B cell (primary cell): Measurements from ENCODE around the gene AFTPH. TPM values are rescaled to one million over a fixed set of nuclear protein-coding genes. Genes with fewer than 3 reads are reported as not detected.

ENCODE experiments used
- ATAC-seq: fragments of 200-7000 bp; cut with Tn5 transposase; one replicate; pipeline ENCODE4 v1.10.0; 2021; ENCODE audit warnings: low read depth, mild to moderate bottlenecking, moderate number of reproducible peaks, moderate library complexity
- CTCF ChIA-PET: fragments of 350-600 bp; sonication (Branson Sonifier 250); formaldehyde crosslinking; loops from one replicate; lab custom pipeline; 2021; ENCODE audit warnings: antibody characterized with exemption, inconsistent platforms; lab: Charles Lee
- POLR2A ChIA-PET: fragments of 350-600 bp; sonication (Branson Sonifier 250); formaldehyde crosslinking; loops from one replicate; lab custom pipeline; 2021; ENCODE audit warnings: antibody characterized with exemption; lab: Charles Lee
- DNase-seq: peaks from one replicate; pipeline ENCODE4 v3.0.0; 2013
- H2AFZ ChIP-seq: 2 replicates; pipeline ENCODE4 v1.6.1; 2012; ENCODE audit warnings: mild to moderate bottlenecking, low read depth, low read length; ENCODE audit not compliant: insufficient read depth, poor library complexity, severe bottlenecking
- H3K27ac ChIP-seq, 2 donors: 1 replicate in 1 of 2; 2 replicates in 1 of 2; pipeline ENCODE4 v1.5.1; 2012 to 2013; ENCODE audit warnings: low read length in 2 of 2, mild to moderate bottlenecking in 2 of 2, moderate library complexity in 1 of 2
- H3K27me3 ChIP-seq, 4 experiments: fragments of 200-600 bp in 1 of 4; sonication (generic) in 1 of 4; replicated peaks in 1 of 4; 1 replicate in 2 of 4; 2 replicates in 2 of 4; pipeline versions ENCODE4 v1.6.1 to v1.7.0; 2013 to 2016; ENCODE audit warnings: low read length in 3 of 4, mild to moderate bottlenecking in 2 of 4, mixed read lengths in 1 of 4, moderate library complexity in 1 of 4; ENCODE audit not compliant: insufficient read depth in 4 of 4, control insufficient read depth in 3 of 4; ENCODE audit errors: control extremely low read depth in 1 of 4
- H3K36me3 ChIP-seq, 2 experiments: replicated peaks in 1 of 2; 1 replicate in 1 of 2; 2 replicates in 1 of 2; pipeline versions ENCODE4 v1.6.1 to v1.7.1; 2013; ENCODE audit warnings: low read length in 1 of 2; ENCODE audit not compliant: insufficient read depth in 2 of 2, control insufficient read depth in 1 of 2; ENCODE audit errors: control extremely low read depth in 1 of 2, extremely low read depth in 1 of 2
- H3K4me1 ChIP-seq, 2 donors: fragments of 200-600 bp in 1 of 2; sonication (generic) in 1 of 2; 1 replicate in 1 of 2; 2 replicates in 1 of 2; pipeline versions ENCODE4 v1.5.1 to v1.6.1; 2013 to 2017; ENCODE audit warnings: low read length in 2 of 2; ENCODE audit not compliant: control insufficient read depth in 2 of 2, insufficient read depth in 2 of 2
- H3K4me2 ChIP-seq: replicated peaks from 2 replicates; pipeline ENCODE3; 2012; ENCODE audit warnings: mild to moderate bottlenecking, low read depth, low read length; ENCODE audit not compliant: poor library complexity, severe bottlenecking
- H3K4me3 ChIP-seq, 5 experiments: fragments of 200-600 bp in 1 of 5; sonication (generic) in 1 of 5; 1 replicate in 3 of 5; 2 replicates in 2 of 5; pipeline versions ENCODE4 v1.5.1 to v1.7.0; 2011 to 2016; ENCODE audit warnings: low read length in 4 of 5, mild to moderate bottlenecking in 4 of 5, low read depth in 2 of 5, control low read depth in 1 of 5, moderate library complexity in 1 of 5; ENCODE audit not compliant: insufficient read depth in 1 of 5; ENCODE audit errors: control extremely low read depth in 1 of 5, extremely low read depth in 1 of 5
- H3K79me2 ChIP-seq: fragments of 200-600 bp; sonication (generic); one replicate; pipeline ENCODE4 v1.6.0; 2016; ENCODE audit warnings: low read length; ENCODE audit not compliant: control insufficient read depth, insufficient read depth
- H3K9ac ChIP-seq: fragments of 200-600 bp; sonication (generic); 2 replicates; pipeline ENCODE4 v1.6.1; 2017; ENCODE audit warnings: mild to moderate bottlenecking, low read length, moderate library complexity
- H3K9me3 ChIP-seq, 3 donors: one replicate each; pipeline versions ENCODE4 v1.6.1 to v1.7.1; 2013; ENCODE audit warnings: low read length in 2 of 3; ENCODE audit not compliant: control insufficient read depth in 2 of 3, insufficient read depth in 1 of 3; ENCODE audit errors: control extremely low read depth in 1 of 3
- H4K20me1 ChIP-seq: 2 replicates; pipeline ENCODE4 v1.6.0; 2012; ENCODE audit warnings: mild to moderate bottlenecking, low read length; ENCODE audit not compliant: insufficient read depth, control insufficient read depth, poor library complexity, severe bottlenecking
- H3K27ac Mint-ChIP-seq: one replicate; pipeline ENCODE4 v1.8.0; 2021; ENCODE audit warnings: mixed read lengths
- H3K27me3 Mint-ChIP-seq: one replicate; pipeline ENCODE4 v1.8.0; 2021; ENCODE audit warnings: mixed read lengths
- H3K4me1 Mint-ChIP-seq: one replicate; pipeline ENCODE4 v1.8.0; 2021; ENCODE audit warnings: mixed read lengths
- H3K4me3 Mint-ChIP-seq: one replicate; pipeline ENCODE4 v1.8.0; 2021; ENCODE audit warnings: mixed read lengths
- H3K9me3 Mint-ChIP-seq: one replicate; pipeline ENCODE4 v1.8.0; 2022; ENCODE audit warnings: mixed read lengths; ENCODE audit not compliant: insufficient read depth
- EZH2 ChIP-seq: IDR thresholded peaks from 2 replicates; pipeline ENCODE4 v1.6.1; 2012; ENCODE audit warnings: borderline replicate concordance, low read depth, mild to moderate bottlenecking, moderate library complexity, low read length; ENCODE audit not compliant: insufficient read depth, poor library complexity, severe bottlenecking
- WGBS: methylation state at CpG from one replicate; pipeline ENCODE4 v1.1.5; 2013; ENCODE audit warnings: missing lambda C conversion rate; ENCODE audit not compliant: insufficient coverage; 5-methylcytosine and 5-hydroxymethylcytosine counted together
- intact Hi-C: fragments of 100-400 bp; cut with micrococcal nuclease; formaldehyde crosslinking; loops from one replicate; pipeline ENCODE4 v1.10.0; 2022
- polyA plus RNA-seq: library from polyadenylated mRNA; depleted of rRNA; stranded (reverse); fragments of >200 nt; gene quantifications from 2 replicates; pipeline ENCODE4 v1.2.3, GENCODE V29; 2012
- total RNA-seq, 2 donors: library from RNA; stranded (reverse); fragments of 120-200 nt in 1 of 2; gene quantifications; 1 replicate in 1 of 2; 2 replicates in 1 of 2; pipeline versions ENCODE4 v1.2.3 to v1.2.4, GENCODE V29; 2013 to 2022
- TF ChIP-seq, protein P1 (sequence below): fragments of 200-600 bp; IDR thresholded peaks from one replicate; pipeline ENCODE4 v1.8.0; 2022; ENCODE audit warnings: antibody characterized with exemption, mild to moderate bottlenecking

AFTPH gene
- total and polyA plus RNA-seq, 2 donors (not counting 1 experiment from before 2014, with no cell fraction given), result 45.4 to 94.1 TPM

DNA sequence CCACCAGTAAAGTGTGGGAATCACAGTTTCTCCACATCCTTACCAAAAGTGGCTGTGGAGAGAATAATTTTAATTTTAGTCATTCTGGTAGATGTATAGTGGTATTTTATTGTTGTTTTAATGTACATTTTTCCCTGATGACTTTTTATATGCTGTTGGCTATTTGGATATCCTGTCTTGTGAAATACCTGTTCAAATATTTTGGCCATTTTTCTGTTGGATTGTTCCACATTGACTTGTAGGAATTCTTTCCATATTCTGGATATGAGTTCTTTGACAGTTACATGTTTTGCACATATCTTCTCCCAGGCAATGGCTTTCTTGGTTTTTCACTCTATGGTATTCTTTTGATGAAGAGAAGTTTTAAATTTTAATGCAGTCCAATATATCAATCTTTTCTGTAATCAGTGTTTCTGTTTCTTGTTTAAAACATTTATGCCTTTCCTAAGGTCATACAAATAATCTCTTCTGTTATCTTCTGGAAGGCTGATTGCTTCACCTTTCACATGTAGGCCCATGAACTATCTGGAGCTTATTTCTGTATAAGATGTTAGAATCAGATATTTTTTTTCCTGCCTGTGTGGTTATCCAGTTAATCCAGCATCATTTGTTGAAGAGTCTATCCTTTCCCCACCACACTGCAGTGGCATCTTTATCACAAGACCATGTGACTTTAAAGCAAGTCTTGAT is 19.0 kb downstream of the AFTPH start:
- ATAC-seq (no peak), DNase-seq (no peak)
- POLR2A ChIA-PET, result no interaction called here
- CTCF ChIA-PET, result interaction anchor here (0.5 to 1.4 kb wide), 5 partner anchors 17 to 406 kb away, joined by 3 to 4 read pairs (median 3); no protein-coding TSS in a partner anchor
- Mint-ChIP-seq H3K27ac (no peak overlapping the region), H3K9me3 (no peaks in the 10 kb centered on the region), H3K4me3 (no peak overlapping the region), H3K27me3 (no peaks in the 10 kb centered on the region), H3K4me1 (peaks cover 63% of the 10 kb centered on the region)
- no peak overlapping the region for H3K4me2 ChIP-seq
- H4K20me1 ChIP-seq, result peaks cover 81% of the 10 kb centered on the region
- H2AFZ ChIP-seq, result no peak overlapping the region
- H3K9ac ChIP-seq, result no peak overlapping the region
- H3K36me3 ChIP-seq, result peaks cover 1 to 4% of the 10 kb centered on the region in 2 experiments
- no peak for TF ChIP-seq EZH2
- TF ChIP-seq, protein P1, sequence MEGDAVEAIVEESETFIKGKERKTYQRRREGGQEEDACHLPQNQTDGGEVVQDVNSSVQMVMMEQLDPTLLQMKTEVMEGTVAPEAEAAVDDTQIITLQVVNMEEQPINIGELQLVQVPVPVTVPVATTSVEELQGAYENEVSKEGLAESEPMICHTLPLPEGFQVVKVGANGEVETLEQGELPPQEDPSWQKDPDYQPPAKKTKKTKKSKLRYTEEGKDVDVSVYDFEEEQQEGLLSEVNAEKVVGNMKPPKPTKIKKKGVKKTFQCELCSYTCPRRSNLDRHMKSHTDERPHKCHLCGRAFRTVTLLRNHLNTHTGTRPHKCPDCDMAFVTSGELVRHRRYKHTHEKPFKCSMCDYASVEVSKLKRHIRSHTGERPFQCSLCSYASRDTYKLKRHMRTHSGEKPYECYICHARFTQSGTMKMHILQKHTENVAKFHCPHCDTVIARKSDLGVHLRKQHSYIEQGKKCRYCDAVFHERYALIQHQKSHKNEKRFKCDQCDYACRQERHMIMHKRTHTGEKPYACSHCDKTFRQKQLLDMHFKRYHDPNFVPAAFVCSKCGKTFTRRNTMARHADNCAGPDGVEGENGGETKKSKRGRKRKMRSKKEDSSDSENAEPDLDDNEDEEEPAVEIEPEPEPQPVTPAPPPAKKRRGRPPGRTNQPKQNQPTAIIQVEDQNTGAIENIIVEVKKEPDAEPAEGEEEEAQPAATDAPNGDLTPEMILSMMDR, result no peak
- intact Hi-C loops, result no loop called here
- no peak overlapping the region for H3K27ac ChIP-seq
- H3K27me3 ChIP-seq, result no peaks in the 10 kb centered on the region
- no peak overlapping the region for H3K4me3 ChIP-seq
- H3K9me3 ChIP-seq, result peaks cover 0 to 2% (median 0%) of the 10 kb centered on the region in 3 donors
- H3K79me2 ChIP-seq, result peaks cover 93% of the 10 kb centered on the region
- peaks cover 17 to 20% of the 10 kb centered on the region in 2 donors for H3K4me1 ChIP-seq

DNA sequence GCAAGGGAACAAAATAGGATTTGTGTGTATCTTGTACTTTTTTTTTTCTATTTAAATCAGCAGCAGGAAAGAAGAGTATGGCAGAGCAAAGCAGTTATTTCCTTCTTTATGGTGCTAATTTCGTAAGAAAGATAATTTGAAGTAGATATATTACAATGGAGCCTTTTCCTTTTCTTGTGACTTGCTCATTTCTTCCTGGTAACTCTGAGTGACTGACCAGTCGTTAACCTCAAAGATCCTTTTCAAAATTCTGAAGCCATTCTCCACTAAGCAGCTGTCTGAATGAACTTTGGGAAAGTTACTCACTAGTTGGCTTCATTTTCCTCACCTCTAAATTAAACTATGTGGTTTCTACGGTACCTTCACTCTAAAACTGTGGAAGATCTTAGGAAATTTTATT is 24.6 kb downstream of the AFTPH start:
- ChIA-PET CTCF (interaction anchor here (3.2 kb wide), 1 partner anchor 11 kb away, joined by 8 read pairs; no protein-coding TSS in a partner anchor), POLR2A (no interaction called here)
- Histone ChIP-seq H3K4me2 (no peak overlapping the region), H2AFZ (no peak overlapping the region), H3K9ac (no peak overlapping the region), H3K4me3 (no peak overlapping the region), H3K27ac (peak overlapping the region in 1 of 2 donors; percentile 28), H3K79me2 (peaks cover 64% of the 10 kb centered on the region), H3K36me3 (peaks cover 10 to 26% of the 10 kb centered on the region in 2 experiments), H4K20me1 (peaks cover 54% of the 10 kb centered on the region), H3K9me3 (peaks cover 0 to 3% (median 3%) of the 10 kb centered on the region in 3 donors), H3K27me3 (no peaks in the 10 kb centered on the region), H3K4me1 (peaks cover 3 to 5% of the 10 kb centered on the region in 2 donors)
- ATAC-seq (no peak), DNase-seq (no peak)
- TF ChIP-seq EZH2, result no peak
- TF ChIP-seq, protein P1, result no peak
- Mint-ChIP-seq H3K4me3 (no peak overlapping the region), H3K4me1 (peaks cover 41% of the 10 kb centered on the region), H3K9me3 (no peaks in the 10 kb centered on the region), H3K27ac (no peak overlapping the region), H3K27me3 (no peaks in the 10 kb centered on the region)
- intact Hi-C loops, result no loop called here
- no CpG with 5 or more reads among the region's 3 CpGs for WGBS
